Loucy (cell line): ENCODE measurements around the gene TMEM86A.
"Not testable (repeated sequence)": the region's sequence is repeated elsewhere in the genome, so short reads cannot be mapped to it uniquely, and the experiment has no call there.

ENCODE experiments used
- CTCF ChIP-seq: fragments of 200-600 bp; sonication (generic); conservative IDR thresholded peaks from 2 replicates; pipeline ENCODE4 v1.5.1; 2014; ENCODE audit warnings: mild to moderate bottlenecking, antibody characterized with exemption, low read length
- EZH2phosphoT487 ChIP-seq: fragments of 200-600 bp; IDR thresholded peaks from 2 replicates; pipeline ENCODE4 v1.6.1; 2018; ENCODE audit warnings: antibody characterized with exemption, mild to moderate bottlenecking, moderate library complexity, borderline replicate concordance

- not testable (repeated sequence) for TF ChIP-seq CTCF, EZH2phosphoT487
Observed at GRCh38 chr11:18691467-18692140, 7.0 kb upstream of the TMEM86A start.
